HG03097 (cell line): ENCODE measurements around the gene DNAAF3.
"Not testable (repeated sequence)": the region's sequence is repeated elsewhere in the genome, so short reads cannot be mapped to it uniquely, and the experiment has no call there.

Source experiments
- ATAC-seq: cut with Tn5 transposase; IDR thresholded peaks from one replicate; pipeline ENCODE4 v1.9.1; 2021; ENCODE audit not compliant: unreplicated experiment, low FRiP score

DNAAF3 gene

DNA sequence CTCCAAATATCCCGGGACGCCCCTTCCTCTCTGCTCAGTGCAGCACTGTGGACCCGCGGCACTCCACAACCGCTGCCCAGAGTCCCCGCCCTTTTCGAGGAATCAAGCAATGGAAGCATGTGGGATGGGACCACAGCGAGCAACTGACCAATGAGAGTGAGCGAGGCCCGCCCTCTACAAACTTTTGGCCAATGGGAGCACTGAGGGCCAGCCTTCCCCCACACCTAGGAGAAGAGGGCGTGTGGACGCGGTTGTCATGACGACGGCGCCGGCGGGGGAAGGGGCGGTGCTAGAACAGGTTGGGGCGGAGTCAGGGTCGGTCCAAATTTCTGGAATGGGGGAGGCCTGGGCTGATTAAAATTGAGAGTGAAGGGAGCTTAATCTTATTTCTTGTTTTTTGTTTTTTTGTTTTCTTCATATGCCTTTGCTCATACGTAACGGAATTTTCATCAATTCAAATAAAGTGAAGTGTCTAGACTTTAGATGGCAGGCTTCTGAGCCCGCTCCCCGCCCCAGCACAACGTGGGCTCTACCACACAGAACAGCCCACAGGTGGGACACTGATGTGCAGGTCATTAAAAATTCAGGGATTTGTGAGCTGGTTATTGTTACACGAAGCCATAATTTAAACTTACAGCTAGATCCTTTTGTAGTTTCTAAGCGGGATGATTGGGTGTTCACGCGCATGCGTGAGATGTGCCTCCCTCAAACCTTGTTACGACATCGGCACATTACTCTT is at the start of gene DNAAF3:
Gene DNAAF3, minus strand, starts transcription at position 84 of the 739 bp plus-strand sequence. CDS start 200 bp downstream, outside the sequence.
- ATAC-seq: peak; percentile 86

DNA sequence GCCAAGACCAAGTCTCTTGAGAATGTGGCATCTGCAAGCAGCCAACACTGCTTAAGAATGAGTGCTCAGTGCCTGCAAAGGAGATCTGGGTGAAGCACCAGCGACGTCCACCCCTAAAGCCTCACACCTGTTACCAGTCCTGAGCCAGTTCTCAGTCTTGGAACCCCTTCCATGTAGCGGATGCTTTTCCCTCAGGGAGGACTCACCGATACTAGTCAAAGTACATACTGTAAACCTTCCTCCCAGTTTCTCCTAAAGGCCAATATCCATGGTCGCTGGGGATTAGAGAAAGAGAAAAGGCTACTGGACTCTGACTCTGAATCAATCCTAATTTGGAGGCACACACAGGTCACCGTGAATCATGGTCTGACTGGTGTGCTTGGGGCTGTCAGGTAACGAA is 47.1 kb upstream of the DNAAF3 start:
- ATAC-seq: no peak

DNA sequence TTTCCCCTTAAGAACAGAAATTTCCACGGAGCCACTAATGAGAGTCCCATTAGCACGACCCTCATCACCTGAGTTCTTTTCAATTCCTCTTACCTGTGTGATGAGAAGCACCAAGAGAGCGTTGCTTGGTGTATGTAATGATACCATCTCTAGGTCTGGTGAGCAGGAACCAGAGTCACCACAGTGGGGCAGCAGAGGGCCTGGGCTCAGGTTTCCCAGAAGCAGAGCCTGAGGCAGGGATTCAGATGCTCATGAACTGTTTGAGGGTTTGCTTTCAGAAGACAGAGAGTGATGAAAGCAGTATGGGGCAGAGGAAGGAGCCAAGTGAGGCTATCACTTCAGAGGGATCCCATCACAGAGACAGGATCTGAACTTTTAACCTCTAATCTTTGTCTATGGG is 46.0 kb upstream of the DNAAF3 start:
- ATAC-seq: no peak

GRCh38 chr19:55209693-55210472 is 43.5 kb upstream of the DNAAF3 start:
- ATAC-seq: no peak

DNA sequence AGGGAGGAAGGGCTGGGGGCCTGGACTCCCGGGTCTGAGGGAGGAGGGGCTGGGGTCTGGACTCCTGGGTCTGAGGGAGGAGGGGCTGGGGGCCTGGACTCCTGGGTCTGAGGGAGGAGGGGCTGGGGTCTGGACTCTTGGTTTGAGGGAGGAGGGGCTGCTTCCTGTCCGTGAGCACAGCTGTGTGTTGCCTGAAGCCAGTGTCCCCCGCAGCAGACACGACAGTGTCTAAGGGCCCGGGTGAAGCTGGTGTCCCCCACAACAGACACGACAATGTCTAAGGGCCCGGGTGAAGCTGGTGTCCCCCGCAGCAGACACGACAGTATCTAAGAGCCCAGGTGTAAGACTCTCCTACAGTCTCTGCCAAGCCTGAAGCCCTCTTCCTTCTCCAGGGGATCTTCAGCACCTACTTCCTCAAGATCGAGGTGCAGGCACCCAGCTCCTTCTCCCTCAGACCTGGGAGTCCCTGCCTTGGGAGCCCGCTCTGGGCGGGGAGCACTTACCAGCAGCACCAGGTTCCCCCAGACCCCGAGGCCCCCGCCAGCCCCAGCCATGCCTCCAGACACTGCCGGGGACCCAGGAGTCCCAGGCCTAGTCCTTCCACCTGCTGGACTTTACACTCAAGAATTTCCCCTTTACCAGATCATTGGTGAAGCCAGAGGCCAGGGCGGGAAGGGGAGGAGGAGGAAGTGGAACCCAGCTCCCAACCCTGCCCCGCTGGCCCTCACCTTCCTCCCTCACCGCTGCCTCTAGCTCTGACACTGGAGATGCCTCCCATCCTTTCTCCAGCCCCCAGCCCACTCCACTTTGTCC is 42.7 kb upstream of the DNAAF3 start, which contains the start of gene PTPRH:
Gene PTPRH, minus strand, starts transcription at position 622 of the 813 bp plus-strand sequence. Its CDS starts 68 bp downstream, at position 554.
- ATAC-seq: no peak

GRCh38 chr19:55206664-55207500 is 40.5 kb upstream of the DNAAF3 start:
- no peak for ATAC-seq

DNA sequence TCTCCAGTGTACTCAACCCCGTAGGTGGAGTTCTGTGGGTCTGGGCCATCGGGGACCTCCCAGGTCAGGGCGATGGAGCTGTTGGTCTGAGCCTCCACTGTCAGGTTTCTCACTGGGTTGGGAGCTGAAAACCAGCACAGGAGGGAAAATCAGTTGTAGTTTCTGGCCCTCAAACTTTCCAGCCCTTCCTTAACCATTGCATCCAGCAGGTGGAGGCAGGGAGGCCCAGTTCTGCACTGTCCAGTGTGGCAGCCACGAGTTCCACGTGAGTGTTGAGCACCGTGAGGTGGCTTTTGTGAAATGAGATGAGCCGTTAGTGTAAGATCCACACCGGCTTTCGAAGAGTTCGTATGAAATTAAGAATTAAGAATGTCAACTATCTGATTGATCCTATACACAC is 35.8 kb upstream of the DNAAF3 start:
- ATAC-seq: not testable (repeated sequence)

DNA sequence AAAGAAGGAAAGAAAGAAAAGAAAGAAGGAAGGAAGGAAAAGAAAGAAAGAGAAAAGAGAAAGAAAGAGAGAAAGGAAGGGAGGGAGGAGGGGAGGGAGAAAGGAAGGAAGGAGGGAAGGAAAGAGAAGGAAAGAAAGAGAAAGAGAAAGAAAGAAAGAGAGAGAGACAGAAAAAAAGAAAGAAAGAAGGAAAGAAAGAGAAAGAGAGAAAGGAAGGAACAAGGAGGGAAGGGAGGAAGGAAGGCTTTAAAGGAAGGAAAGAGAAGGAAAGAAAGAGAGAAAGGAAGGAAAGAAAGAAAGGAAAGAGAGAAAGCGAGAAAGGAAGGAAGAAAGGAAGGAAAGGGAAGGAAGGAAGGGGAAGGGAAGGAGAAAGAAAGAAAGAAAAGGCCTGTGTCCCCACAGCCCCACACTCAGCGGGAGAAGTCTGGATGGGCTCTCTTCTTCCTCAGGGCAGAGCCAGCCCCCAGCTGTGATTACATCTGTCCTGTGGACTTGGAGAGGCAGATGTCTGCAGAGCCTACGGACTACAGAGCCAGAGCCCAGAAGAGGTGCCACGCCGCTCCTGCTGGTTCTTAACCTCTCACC is 33.3 kb upstream of the DNAAF3 start:
- no peak for ATAC-seq

- no peak for ATAC-seq
Measured at GRCh38 chr19:55198651-55199050, 32.2 kb upstream of the DNAAF3 start.

GRCh38 chr19:55197528-55197927 is 31.1 kb upstream of the DNAAF3 start:
- no peak for ATAC-seq

- ATAC-seq: no peak
Measured at GRCh38 chr19:55196803-55197202, 30.4 kb upstream of the DNAAF3 start.

- no peak for ATAC-seq
Measured at GRCh38 chr19:55193481-55193880, 27.1 kb upstream of the DNAAF3 start.

GRCh38 chr19:55189403-55189835 is 23.0 kb upstream of the DNAAF3 start:
- no peak for ATAC-seq

DNA sequence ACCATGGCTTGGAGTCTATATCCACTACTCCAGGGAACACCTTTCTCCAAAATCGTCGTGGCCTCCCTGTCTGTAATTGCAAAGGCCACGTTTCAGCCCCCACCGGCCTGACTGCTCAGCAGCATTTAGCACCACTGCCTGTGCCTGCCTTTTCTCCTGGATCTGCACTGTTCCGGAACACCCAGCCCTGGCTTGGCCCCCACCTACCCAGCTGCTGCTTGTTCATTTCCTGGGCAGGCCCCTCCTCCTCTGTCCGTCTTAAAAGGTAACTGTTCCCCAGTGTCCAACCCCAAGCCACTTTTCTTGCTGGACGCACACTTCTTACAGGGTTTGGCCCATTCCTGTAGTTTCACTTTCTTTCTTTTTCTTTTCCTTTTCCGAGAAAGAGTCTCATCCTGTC is 22.2 kb upstream of the DNAAF3 start:
- ATAC-seq: no peak

DNA sequence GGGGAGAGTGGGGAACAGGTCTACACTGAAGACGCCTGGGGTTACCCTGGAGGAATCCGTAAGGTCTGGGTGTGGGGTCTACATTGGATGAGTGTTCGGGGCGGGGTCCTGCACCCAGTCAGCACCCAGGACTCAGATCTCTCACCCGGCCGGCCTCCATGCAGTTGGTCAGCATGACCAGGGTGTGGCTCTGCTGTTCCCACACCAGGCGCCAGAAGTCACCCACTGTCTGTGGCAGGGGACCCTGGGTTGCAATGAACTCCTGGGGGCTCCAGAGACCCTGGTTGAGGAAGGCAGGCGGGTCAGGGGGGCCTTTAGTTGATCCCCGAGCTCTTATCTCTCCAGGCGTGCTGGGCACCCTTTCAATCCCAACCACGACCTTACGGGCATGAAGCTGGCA is 19.7 kb upstream of the DNAAF3 start:
- ATAC-seq: no peak

DNA sequence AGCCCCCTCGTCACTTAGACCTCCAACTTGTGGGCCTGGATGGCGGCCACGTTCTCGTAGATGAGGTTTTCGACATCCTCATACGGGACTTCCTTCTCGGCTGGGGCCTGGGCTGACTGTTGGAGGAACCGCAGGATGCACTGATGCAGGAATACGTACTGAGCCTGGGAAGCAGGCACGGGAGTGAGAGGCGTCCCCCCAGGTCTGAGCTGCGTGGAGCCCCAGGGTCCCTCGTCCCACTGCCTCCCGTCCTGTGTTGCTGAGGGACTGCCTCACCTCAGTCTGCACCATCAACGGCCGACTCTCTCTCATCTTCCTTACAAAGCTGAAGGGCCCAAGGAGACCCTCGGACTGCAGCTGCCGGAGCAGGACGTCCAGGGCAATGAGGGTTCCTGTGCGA is 15.3 kb upstream of the DNAAF3 start:
- no peak for ATAC-seq

GRCh38 chr19:55179606-55180484 is 13.4 kb upstream of the DNAAF3 start, which contains the start of gene SYT5:
Gene SYT5 (minus strand): TSS chr19:55180289. CDS start chr19:55179041, 1,248 bp downstream.
- ATAC-seq: no peak

DNA sequence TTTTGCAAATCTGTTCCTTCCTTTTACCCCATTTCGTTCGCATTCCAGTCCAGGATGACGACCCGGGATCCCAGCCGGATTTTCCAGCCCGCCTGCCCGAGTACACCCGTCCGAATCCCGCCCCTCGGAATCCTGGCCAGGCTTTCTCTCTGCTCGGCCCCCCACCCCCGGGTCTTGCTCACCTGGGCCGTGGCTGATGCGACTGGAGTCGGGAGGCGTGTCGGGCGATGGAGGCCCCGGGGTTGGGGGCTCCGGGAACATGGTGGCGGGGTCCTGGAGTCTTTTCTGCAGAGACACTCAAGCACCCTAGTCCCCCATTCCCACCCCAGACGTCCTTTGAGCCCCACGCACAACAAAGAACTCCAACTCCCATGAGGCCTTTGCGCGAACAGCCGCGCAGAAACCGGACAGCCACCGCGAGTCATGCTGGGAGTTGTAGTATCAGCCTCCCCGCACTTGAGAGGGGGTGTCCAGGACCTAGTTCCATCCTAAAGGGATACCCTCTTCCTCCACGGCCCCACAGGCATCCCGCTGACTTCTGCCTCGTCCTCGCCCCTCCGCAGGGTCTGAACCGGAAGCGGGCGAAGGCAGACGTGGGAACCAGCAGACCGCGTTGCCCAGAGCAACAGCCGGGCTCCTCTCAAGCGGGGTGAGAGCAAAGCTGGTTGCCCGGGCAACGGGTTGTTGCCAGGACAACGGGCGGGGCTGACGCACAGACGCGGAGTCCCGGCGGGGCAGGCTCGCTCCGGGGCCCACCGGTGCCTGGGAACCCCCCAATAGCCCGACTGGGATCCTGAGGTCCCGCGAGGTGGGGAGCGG is 12.6 kb upstream of the DNAAF3 start:
- ATAC-seq: peak; percentile 56
